GM12891 (cell line): ENCODE results near the gene KDM3B.

Source experiments
- PAX5 ChIP-seq: IDR thresholded peaks from 2 replicates; pipeline ENCODE4 v1.6.1; 2011; ENCODE audit warnings: low read length, moderate library complexity, mild to moderate bottlenecking; ENCODE audit not compliant: insufficient read depth, severe bottlenecking
- POLR2A ChIP-seq: IDR thresholded peaks from 2 replicates; pipeline ENCODE4 v1.6.1; 2011; ENCODE audit warnings: low read depth, low read length, control low read depth
- POLR2AphosphoS5 ChIP-seq: IDR thresholded peaks from 2 replicates; pipeline ENCODE4 v1.6.1; 2011; ENCODE audit warnings: low read depth, low read length, control low read depth
- POU2F2 ChIP-seq: IDR thresholded peaks from 2 replicates; pipeline ENCODE4 v1.6.1; 2011; ENCODE audit warnings: low read depth, mild to moderate bottlenecking, control low read depth, low read length, moderate library complexity
- SPI1 ChIP-seq: IDR thresholded peaks from 2 replicates; pipeline ENCODE4 v1.6.1; 2011; ENCODE audit warnings: low read depth, low read length, control low read depth
- TAF1 ChIP-seq: IDR thresholded peaks from 2 replicates; pipeline ENCODE4 v1.6.1; 2011; ENCODE audit warnings: low read depth, low read length, control low read depth

GRCh38 chr5:138455232-138455930, 102.9 kb downstream of the KDM3B start:
- TF ChIP-seq TAF1 (no peak), POLR2AphosphoS5 (no peak), POLR2A (no peak), PAX5 (no peak), SPI1 (no peak), POU2F2 (no peak)
